Parathyroid adenoma (tissue), 2 donors: Measurements from ENCODE around the gene PWWP2B.

Experiments
- H2AFZ ChIP-seq: fragments of 300-600 bp; sonication (generic); one replicate; pipeline ENCODE4 v1.7.0; 2017; ENCODE audit warnings: antibody characterized with exemption, mild to moderate bottlenecking
- H3K27ac ChIP-seq: fragments of 300-600 bp; sonication (generic); one replicate; pipeline ENCODE4 v1.7.0; 2017
- H3K27me3 ChIP-seq: fragments of 300-600 bp; sonication (generic); one replicate; pipeline ENCODE4 v1.7.0; 2017; ENCODE audit warnings: low read length; ENCODE audit not compliant: control insufficient read depth, insufficient read depth
- H3K36me3 ChIP-seq: fragments of 300-600 bp; sonication (generic); one replicate; pipeline ENCODE4 v1.7.0; 2017; ENCODE audit warnings: low read length; ENCODE audit not compliant: control insufficient read depth, insufficient read depth
- H3K4me1 ChIP-seq: fragments of 300-600 bp; sonication (generic); one replicate; pipeline ENCODE4 v1.7.0; 2017; ENCODE audit warnings: control low read depth
- H3K4me2 ChIP-seq: fragments of 300-600 bp; sonication (generic); one replicate; pipeline ENCODE4 v1.7.0; 2017; ENCODE audit warnings: low read length
- H3K4me3 ChIP-seq: fragments of 300-600 bp; sonication (generic); one replicate; pipeline ENCODE4 v1.7.0; 2017; ENCODE audit warnings: low read depth, low read length
- H3K79me2 ChIP-seq: fragments of 300-600 bp; sonication (generic); one replicate; pipeline ENCODE4 v1.7.0; 2017; ENCODE audit warnings: control low read depth
- H3K9ac ChIP-seq: fragments of 300-600 bp; sonication (generic); one replicate; pipeline ENCODE4 v1.7.0; 2017; ENCODE audit warnings: mild to moderate bottlenecking
- H3K9me3 ChIP-seq: fragments of 300-600 bp; sonication (generic); one replicate; pipeline ENCODE4 v1.7.0; 2017; ENCODE audit warnings: low read length; ENCODE audit not compliant: control insufficient read depth
- CTCF ChIP-seq: fragments of 300-600 bp; sonication (generic); IDR thresholded peaks from one replicate; pipeline ENCODE4 v1.7.0; 2017; ENCODE audit warnings: antibody characterized with exemption, mild to moderate bottlenecking
- donor health status: primary hyperparathyroidism.

The PWWP2B gene

GRCh38 chr10:132460071-132460470 lies 63.1 kb downstream of the PWWP2B start:
- TF ChIP-seq CTCF: no peak

GRCh38 chr10:132460691-132461090 lies 63.7 kb downstream of the PWWP2B start:
- Histone ChIP-seq H3K9ac (no peak overlapping the region), H3K9me3 (no peaks in the 10 kb centered on the region), H3K36me3 (no peaks in the 10 kb centered on the region), H3K79me2 (no peaks in the 10 kb centered on the region), H3K4me3 (no peak overlapping the region), H3K27me3 (no peaks in the 10 kb centered on the region), H3K4me2 (no peak overlapping the region), H3K27ac (no peak overlapping the region), H3K4me1 (no peaks in the 10 kb centered on the region), H2AFZ (no peak overlapping the region)
- TF ChIP-seq CTCF: no peak

More at GRCh38 chr10:132460071-132460470, 63.1 kb downstream of the PWWP2B start:
- no peaks in the 10 kb centered on the region for H3K79me2 ChIP-seq
- H3K9me3 ChIP-seq: no peaks in the 10 kb centered on the region
- no peaks in the 10 kb centered on the region for H3K36me3 ChIP-seq
- H3K27ac ChIP-seq: no peak overlapping the region
- no peak overlapping the region for H3K9ac ChIP-seq
- no peak overlapping the region for H3K4me2 ChIP-seq
- no peak overlapping the region for H2AFZ ChIP-seq
- no peak overlapping the region for H3K4me3 ChIP-seq
- no peaks in the 10 kb centered on the region for H3K27me3 ChIP-seq
- H3K4me1 ChIP-seq: no peaks in the 10 kb centered on the region

- no peaks in the 10 kb centered on the region for H3K4me1 ChIP-seq
Observed at GRCh38 chr10:132461103-132461682, 64.2 kb downstream of the PWWP2B start.

GRCh38 chr10:132461683-132462231 lies 64.8 kb downstream of the PWWP2B start:
- no peaks in the 10 kb centered on the region for H3K36me3 ChIP-seq
- H3K9ac ChIP-seq: no peak overlapping the region
- no peaks in the 10 kb centered on the region for H3K79me2 ChIP-seq
- no peak overlapping the region for H3K4me2 ChIP-seq
- no peak overlapping the region for H3K4me3 ChIP-seq
- H3K4me1 ChIP-seq: no peaks in the 10 kb centered on the region
- H3K9me3 ChIP-seq: no peaks in the 10 kb centered on the region
- H2AFZ ChIP-seq: no peak overlapping the region
- no peaks in the 10 kb centered on the region for H3K27me3 ChIP-seq
- TF ChIP-seq CTCF: no peak
- no peak overlapping the region for H3K27ac ChIP-seq

More at GRCh38 chr10:132461103-132461682, 64.2 kb downstream of the PWWP2B start:
- Histone ChIP-seq H3K36me3 (no peaks in the 10 kb centered on the region), H3K4me2 (no peak overlapping the region), H3K4me3 (no peak overlapping the region), H3K27ac (no peak overlapping the region), H3K79me2 (no peaks in the 10 kb centered on the region), H3K9ac (no peak overlapping the region), H3K27me3 (no peaks in the 10 kb centered on the region), H3K9me3 (no peaks in the 10 kb centered on the region), H2AFZ (no peak overlapping the region)
- TF ChIP-seq CTCF: no peak
